GM18867 (cell line): ENCODE data around the gene FLRT1.
A peak's percentile ranks its signal among the peaks of the same experiment; 100 is the strongest.

Source experiments
- ATAC-seq: cut with Tn5 transposase; IDR thresholded peaks from one replicate; pipeline ENCODE4 v1.9.1; 2021; ENCODE audit warnings: mild to moderate bottlenecking, moderate library complexity; ENCODE audit not compliant: unreplicated experiment

FLRT1 gene, protein sequence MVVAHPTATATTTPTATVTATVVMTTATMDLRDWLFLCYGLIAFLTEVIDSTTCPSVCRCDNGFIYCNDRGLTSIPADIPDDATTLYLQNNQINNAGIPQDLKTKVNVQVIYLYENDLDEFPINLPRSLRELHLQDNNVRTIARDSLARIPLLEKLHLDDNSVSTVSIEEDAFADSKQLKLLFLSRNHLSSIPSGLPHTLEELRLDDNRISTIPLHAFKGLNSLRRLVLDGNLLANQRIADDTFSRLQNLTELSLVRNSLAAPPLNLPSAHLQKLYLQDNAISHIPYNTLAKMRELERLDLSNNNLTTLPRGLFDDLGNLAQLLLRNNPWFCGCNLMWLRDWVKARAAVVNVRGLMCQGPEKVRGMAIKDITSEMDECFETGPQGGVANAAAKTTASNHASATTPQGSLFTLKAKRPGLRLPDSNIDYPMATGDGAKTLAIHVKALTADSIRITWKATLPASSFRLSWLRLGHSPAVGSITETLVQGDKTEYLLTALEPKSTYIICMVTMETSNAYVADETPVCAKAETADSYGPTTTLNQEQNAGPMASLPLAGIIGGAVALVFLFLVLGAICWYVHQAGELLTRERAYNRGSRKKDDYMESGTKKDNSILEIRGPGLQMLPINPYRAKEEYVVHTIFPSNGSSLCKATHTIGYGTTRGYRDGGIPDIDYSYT

DNA sequence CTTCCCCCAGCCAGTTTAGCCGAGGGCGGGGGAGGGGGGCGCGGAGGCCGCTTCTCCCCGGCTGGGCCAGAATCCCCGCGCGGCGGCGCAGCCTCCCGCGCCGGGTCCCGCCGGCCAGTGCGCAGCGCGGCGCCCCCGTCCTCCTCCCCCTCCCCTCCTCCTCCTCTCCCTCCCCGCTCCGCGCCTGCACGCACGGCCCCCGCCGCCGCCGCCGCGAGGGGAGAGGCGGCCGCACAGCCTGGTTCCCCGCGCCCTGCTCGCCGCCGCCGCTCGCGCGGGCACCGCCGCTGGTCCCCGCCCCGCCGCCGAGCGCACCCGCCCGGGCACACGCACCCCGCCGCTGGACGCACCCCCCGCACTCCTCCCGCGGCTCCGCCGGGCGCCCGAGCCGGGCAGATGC is at the start of gene FLRT1:
FLRT1 (plus strand) TSS at position 356 of the 400 bp plus-strand sequence. CDS start 80,337 bp downstream, outside the sequence.
- no peak for ATAC-seq

DNA sequence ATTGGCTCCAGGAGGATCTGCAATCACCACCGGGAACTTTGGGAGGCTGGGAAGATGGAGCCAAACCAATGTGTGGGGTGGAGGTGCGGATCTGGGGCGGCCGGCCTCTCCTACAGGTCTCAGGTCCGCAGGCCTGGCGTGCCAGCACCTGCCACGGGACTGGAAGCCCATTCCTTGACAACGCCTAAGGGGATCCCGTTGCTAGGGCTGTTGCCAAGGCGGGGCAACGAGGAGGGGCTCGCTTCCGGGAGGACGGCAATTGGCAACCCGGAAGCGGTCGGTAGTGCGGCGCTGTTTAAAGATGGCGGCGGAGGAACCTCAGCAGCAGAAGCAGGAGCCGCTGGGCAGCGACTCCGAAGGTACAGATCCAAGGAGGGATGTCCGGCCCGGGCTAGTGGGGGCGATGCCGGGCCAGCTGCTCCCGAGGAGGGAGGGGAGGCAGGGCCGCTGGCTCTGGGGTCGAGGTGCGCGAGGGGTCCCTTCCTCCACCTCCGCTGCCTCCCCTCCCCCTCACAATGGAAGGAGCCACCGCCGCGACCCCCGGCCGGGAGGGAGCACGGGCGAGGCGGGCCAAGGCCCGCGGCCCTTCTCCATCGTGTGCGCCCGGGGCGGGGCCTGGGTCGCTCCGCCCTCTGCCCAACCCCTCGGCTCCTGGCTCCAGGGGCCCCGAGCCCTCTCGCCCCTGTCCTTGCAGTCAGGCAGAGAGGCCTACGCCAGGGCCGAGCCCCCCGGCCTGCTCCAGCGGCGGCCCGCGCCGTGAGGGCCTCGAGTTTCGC is 49.4 kb upstream of the FLRT1 start, which contains the start of gene OTUB1:
OTUB1 (plus strand) TSS at position 283 of the 776 bp plus-strand sequence; CDS start at position 302, 19 bp downstream.
- peak; percentile 91 for ATAC-seq

- no peak for ATAC-seq
These were observed 48.7 kb upstream of the FLRT1 start for GRCh38 chr11:63986932-63987513.

DNA sequence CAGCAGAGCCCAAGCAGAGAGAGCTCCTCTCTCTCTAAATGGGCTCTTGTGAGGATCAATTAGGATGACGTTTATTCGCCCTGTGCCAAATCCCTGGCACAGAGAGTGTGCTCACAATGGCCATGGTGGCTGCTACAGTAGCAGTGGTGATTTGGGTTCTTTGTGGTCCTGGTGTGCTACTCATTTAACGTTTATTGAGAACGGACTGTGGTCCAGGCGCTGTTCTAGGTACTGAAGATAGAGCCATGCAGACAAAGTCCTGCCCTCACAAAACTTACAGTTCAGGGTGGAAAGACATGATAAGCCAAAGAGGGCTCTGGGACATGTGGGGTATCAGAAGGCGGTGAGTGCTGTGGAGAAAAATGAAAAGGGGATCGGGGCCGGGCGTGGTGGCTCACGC is 44.2 kb upstream of the FLRT1 start:
- no peak for ATAC-seq

DNA sequence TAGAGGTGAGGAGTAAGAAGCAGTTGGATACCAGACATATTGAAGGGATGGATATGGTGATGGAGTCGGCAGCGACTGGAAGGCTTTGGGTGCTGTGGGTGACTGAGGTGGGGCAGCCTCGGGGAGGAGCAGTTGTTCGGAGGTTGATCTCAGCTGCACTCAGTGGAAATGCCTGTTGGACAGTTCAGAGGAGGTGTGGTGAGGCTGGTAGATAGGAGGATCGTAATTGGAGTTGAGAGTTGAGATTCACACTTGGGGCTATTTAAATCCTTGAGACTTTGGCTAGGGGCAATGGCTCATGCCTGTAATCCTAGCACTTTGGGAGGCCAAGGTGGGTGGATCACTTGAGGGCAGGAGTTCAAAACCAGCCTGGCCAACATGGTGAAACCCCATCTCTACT is 42.6 kb upstream of the FLRT1 start:
- ATAC-seq, result no peak

GRCh38 chr11:63993993-63994392 is 41.7 kb upstream of the FLRT1 start:
- ATAC-seq, result no peak

DNA sequence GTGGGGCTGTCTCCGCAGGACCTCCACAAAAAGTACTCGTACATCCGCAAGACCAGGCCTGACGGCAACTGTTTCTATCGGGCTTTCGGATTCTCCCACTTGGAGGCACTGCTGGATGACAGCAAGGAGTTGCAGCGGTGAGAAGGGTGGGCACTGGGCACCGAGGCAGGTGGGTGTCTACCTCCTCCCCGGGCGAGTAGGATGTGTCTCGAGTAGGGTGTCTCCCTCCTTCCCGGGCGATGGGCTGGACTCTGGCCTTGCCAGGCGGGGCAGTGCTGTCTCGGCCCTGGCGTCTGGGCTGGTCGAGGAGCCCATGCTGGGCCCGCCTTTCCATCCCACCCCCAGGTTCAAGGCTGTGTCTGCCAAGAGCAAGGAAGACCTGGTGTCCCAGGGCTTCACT is 39.2 kb upstream of the FLRT1 start:
- ATAC-seq, result no peak

GRCh38 chr11:63997104-63997700 is 38.5 kb upstream of the FLRT1 start:
- ATAC-seq, result no peak

- no peak for ATAC-seq
These were observed 37.9 kb upstream of the FLRT1 start for GRCh38 chr11:63997801-63998337.

DNA sequence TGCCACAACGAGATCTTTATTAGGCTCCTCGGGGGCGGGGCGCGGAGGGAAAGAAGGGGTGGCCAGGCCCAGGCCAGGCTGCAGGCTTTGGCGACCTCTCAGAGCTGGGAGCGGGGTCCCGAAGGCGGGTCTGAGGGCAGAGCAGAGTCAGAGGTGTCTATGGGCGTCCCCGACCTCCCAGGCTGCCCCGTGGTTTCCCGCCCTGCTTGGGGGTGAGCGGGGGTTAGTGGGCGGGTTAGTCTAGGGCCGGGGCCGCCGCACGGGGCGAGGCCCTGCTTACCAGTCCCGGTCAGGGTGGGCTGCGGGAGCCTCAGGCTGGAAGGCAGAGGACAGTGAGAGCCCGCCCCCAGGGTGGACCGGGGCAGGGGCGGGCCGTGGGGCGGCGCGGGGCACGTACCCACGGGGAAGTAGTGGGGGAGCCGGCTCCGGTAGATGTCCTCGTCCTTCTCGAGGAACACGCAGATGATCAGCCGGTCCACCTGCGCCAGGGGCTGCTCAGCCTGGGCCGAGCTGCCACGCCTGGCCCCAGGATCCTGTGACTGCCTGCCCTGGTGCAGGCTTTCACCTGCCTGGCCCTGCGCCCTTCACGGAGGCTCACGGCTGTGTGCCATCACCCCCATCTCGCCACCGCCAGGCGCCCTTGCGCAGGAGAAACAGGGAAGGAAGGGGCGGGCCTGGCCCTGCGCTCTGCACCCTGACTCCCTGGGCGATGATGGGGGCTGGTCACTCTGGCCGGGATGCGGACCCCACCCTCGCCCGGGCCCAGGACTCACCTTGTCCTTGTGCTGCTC is 37.0 kb upstream of the FLRT1 start:
- no peak for ATAC-seq

DNA sequence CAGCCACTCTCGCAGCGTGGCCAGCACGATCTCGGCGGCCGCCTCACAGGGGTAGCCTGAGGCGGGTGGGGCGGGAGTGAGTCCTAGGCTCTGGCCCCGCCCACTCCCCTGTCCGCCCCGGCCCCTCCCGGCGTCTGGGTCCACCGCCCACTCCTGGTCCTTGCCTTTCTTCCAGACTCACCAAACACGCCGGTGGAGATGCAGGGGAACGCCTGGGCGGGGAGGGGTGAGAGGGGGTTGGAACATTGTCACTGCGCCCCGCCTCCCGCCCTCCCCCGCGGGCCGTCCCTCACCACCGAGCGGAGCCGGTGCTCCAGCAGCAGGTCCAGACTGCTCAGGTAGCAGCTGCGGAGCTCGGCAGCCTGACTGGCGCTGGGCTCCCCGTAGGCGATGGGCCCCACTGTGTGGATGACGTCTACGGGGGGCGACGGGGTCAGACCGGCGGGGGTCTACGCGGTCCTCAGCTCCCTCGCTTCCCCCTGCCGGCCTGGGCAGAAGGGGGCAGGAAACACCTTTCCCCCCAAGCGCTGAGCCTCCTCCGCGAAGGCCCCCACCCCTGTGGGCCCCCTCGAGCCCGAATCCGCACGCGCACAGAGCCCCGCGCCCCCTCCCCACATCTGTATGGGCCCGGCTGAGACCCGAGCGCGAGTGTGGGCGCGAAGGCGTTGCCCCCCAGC is 36.2 kb upstream of the FLRT1 start:
- no peak for ATAC-seq

DNA sequence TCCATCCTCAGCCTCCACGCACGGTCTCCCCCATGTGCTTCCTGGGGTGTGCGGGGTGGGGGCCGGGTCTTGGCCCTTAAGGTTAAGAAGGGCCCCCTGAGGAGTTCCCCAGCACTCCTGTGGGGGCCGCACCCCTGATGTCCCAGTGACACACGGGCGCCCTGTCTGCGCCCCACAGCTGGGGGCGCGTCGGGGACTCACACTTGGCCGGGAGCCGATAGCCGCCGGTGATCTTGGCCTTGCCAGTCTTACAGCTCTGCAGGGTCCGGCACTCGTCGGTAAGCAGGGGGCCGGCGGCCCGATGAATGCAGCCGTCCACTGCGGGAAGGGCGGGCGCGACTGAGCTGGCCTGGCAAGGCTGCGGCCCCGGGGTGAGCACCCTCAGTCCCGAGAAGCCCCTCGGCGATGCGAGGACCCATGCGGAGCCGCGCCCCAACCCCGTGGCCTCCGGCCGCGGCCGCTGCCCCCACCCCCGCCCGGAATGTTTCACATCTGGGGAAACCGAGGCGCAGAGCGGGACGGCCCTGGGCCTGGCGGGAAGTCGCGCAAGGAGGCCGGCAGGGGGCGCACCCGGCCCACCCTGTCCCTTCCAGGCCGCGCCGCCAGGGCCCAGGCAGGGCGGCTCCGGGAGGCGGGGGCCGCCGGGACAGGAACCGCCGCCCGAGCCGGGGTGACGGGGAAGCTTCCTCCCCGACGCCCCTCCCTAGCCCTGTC is 35.5 kb upstream of the FLRT1 start:
- peak; percentile 43 for ATAC-seq

DNA sequence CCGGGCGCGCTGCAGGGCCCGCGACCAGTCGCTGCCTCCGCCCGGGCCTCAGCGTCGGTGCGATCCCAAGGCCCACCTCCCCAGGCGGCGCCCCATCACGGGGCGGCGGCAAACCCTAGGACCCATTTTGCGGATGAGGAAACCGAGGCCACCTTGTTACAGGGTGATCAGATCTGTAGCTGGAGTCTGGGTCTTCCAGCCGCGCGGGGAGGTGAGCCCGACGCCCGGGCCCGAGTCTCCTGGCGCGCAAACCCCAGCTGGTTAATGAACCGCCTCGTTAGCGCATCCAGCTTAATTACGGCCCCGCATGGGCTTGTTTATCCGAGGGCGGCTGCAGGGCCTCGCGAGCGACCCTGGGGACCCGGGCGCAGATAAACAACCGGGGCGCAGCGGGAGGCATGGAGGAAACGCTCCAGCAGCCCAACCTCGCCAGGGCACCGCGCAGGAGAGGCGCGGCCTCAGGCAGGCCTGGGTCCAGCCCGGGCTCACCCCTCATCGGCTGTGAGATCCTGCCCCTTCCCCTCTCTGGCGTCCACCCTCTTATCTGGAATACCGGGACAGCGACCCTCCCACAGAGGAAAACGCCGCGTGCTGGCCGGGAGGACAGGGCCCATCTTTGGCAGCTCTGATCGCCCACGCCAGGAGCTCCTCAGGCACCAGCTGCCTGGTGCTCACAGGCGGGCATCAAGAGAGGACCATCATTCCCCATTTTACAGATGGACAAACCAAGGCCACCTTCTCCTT is 34.8 kb upstream of the FLRT1 start:
- ATAC-seq, result no peak

- no peak for ATAC-seq
These were observed 34.0 kb upstream of the FLRT1 start for GRCh38 chr11:64001484-64002420.

GRCh38 chr11:64003807-64004589 is 31.7 kb upstream of the FLRT1 start:
- no peak for ATAC-seq

DNA sequence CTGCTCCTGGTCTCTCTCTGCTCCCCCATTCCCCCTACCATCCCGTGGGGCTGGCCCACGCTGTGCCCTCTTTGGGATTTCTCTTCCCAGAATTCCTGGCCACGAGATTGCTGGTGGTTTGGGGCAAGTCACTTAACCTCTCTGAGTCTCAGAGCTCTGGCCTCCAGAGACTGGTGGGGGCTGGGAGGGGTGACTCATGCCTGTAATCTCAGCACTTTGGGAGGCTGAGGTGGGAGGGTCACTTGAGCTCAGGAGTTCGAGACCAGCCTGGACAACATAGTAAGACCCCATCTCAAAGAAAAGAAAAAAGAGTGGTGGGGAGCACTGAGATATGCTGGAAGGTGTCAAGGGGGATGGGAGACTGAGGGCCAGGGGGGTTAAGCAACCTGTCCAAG is 31.1 kb upstream of the FLRT1 start:
- ATAC-seq, result no peak
